ENCODE data around the gene CRYAB.

DNA sequence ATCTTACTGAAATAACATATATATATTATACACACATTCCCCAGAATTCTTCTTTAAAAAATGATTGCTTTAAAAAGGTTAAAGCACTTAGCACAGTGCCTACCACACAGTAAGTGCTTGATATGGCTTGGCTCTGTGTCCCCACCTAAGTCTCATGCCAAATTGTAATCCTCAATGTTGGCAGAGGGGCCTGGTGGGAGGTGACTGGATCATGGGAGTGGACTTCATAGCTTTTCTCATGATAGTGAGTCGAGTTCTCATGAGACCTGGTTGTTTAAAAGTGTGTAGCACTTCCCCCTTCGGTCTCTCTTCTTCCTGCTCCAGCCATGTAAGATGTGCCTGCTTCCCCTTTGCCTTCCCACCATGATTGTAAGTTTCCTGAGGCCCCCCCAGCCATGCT, 6.2 kb downstream of the CRYAB start:
- TF ChIP-seq, protein P1, sequence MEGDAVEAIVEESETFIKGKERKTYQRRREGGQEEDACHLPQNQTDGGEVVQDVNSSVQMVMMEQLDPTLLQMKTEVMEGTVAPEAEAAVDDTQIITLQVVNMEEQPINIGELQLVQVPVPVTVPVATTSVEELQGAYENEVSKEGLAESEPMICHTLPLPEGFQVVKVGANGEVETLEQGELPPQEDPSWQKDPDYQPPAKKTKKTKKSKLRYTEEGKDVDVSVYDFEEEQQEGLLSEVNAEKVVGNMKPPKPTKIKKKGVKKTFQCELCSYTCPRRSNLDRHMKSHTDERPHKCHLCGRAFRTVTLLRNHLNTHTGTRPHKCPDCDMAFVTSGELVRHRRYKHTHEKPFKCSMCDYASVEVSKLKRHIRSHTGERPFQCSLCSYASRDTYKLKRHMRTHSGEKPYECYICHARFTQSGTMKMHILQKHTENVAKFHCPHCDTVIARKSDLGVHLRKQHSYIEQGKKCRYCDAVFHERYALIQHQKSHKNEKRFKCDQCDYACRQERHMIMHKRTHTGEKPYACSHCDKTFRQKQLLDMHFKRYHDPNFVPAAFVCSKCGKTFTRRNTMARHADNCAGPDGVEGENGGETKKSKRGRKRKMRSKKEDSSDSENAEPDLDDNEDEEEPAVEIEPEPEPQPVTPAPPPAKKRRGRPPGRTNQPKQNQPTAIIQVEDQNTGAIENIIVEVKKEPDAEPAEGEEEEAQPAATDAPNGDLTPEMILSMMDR (IDR thresholded peaks at IDR 0.05; ENCODE audit: low read depth, low read length, missing input control), result no peak
- TF ChIP-seq MAX (IDR thresholded peaks at IDR 0.05) (no peak), RAD21 (IDR thresholded peaks at IDR 0.05) (no peak), JUND (IDR thresholded peaks at IDR 0.05) (no peak), RXRA (IDR thresholded peaks at IDR 0.05) (no peak), FOXA1 (IDR thresholded peaks at IDR 0.05) (no peak), HNF4A (conservative IDR thresholded peaks at IDR 0.05) (no peak), YY1 (IDR thresholded peaks at IDR 0.05) (no peak)
